Smooth muscle cell (in vitro differentiated cells): ENCODE measurements around the gene PTPN21. TPM values are rescaled to one million over a fixed set of nuclear protein-coding genes. Genes with fewer than 3 reads are reported as not detected.

ENCODE experiments used
- DNase-seq: peaks from one replicate; lab custom pipeline; 2025; ENCODE audit not compliant: unreplicated experiment; lab: John Stamatoyannopoulos, UW
- H2AFZ ChIP-seq: fragments of 200-600 bp; sonication (generic); 2 replicates; pipeline ENCODE4 v1.6.0; 2016; ENCODE audit warnings: antibody characterized with exemption, low read depth, mild to moderate bottlenecking
- H3F3A ChIP-seq: fragments of 200-600 bp; sonication (generic); 2 replicates; pipeline ENCODE4 v1.6.0; 2017; ENCODE audit warnings: antibody characterized with exemption, low read depth
- H3K27ac ChIP-seq: fragments of 200-600 bp; sonication (generic); 2 replicates; pipeline ENCODE4 v1.5.1; 2016; ENCODE audit warnings: low read depth, mild to moderate bottlenecking
- H3K27me3 ChIP-seq: fragments of 200-600 bp; sonication (generic); 2 replicates; pipeline ENCODE4 v1.6.1; 2016; ENCODE audit warnings: low read depth, mild to moderate bottlenecking
- H3K36me3 ChIP-seq: fragments of 200-600 bp; sonication (generic); 2 replicates; pipeline ENCODE4 v1.5.1; 2016; ENCODE audit warnings: low read depth
- H3K4me1 ChIP-seq: fragments of 200-600 bp; sonication (generic); 2 replicates; pipeline ENCODE4 v1.5.1; 2016; ENCODE audit warnings: low read depth
- H3K4me2 ChIP-seq: fragments of 200-600 bp; sonication (generic); 2 replicates; pipeline ENCODE4 v1.6.0; 2016; ENCODE audit warnings: mild to moderate bottlenecking
- H3K4me3 ChIP-seq: fragments of 200-600 bp; sonication (generic); 2 replicates; pipeline ENCODE4 v1.5.1; 2016; ENCODE audit warnings: mild to moderate bottlenecking
- H3K79me2 ChIP-seq: fragments of 200-600 bp; sonication (generic); 2 replicates; pipeline ENCODE4 v1.6.0; 2016; ENCODE audit warnings: low read depth, mild to moderate bottlenecking
- H3K9ac ChIP-seq: fragments of 200-600 bp; sonication (generic); 2 replicates; pipeline ENCODE4 v1.6.0; 2016; ENCODE audit warnings: low read depth
- H3K9me3 ChIP-seq: fragments of 200-600 bp; sonication (generic); replicated peaks from 2 replicates; pipeline ENCODE4 v1.5.1; 2016; ENCODE audit warnings: low read depth
- H4K20me1 ChIP-seq: fragments of 200-600 bp; sonication (generic); 2 replicates; pipeline ENCODE4 v1.6.0; 2016; ENCODE audit warnings: low read depth
- CTCF ChIP-seq: fragments of 200-600 bp; sonication (generic); IDR thresholded peaks from 2 replicates; pipeline ENCODE4 v1.5.1; 2017; ENCODE audit warnings: borderline replicate concordance, mild to moderate bottlenecking, antibody characterized with exemption; ENCODE audit not compliant: insufficient read depth, poor library complexity, severe bottlenecking
- WGBS: methylation state at CpG from one replicate; pipeline ENCODE4 v1.1.7; 2016; ENCODE audit warnings: low lambda C conversion rate; 5-methylcytosine and 5-hydroxymethylcytosine counted together
- polyA plus RNA-seq: library from polyadenylated mRNA; unstranded; fragments of >200 nt; fragmentation: Nextera tagmentation; extraction: Ambion mirVana; gene quantifications from 2 replicates; pipeline ENCODE4 v1.2.1, GENCODE V29; 2016
- total RNA-seq: library from RNA; depleted of rRNA; stranded (reverse); fragments of >200 nt; gene quantifications from 2 replicates; pipeline ENCODE4 v1.2.3, GENCODE V29; 2014

Gene PTPN21
- total and polyA plus RNA-seq, 2 experiments from 2014 or later: 8.1 to 12.2 TPM

DNA sequence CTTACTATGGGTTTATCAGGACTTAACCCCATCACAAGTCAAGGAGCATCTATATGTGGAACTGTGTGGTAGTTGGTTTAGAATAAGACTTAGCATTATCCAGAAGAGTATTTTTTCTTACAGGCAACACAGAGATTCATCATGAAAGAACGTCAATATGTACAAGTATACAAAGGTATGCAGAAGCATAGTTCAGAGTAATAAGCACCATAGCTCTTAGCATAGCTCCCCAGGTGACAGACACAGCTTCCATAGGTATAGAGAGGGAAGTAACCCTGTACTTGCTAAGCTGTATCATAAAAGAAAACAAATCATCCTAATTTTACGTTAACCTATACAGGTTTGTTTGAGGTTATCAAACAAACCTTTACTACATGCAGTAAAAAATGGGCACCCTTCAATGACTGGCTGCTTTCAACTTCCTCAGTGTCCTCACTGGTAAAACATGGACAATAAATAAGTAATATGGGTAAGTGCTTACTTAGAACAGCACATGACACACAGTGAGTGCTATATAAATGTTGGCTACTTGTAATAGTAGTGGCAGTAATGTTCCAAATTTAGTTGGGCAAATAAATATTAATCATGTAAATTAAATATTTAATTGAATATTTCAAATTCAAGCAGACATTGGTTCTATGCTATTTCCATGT, 50.9 kb downstream of the PTPN21 start:
- no peak overlapping the region for H3K4me3 ChIP-seq
- TF ChIP-seq CTCF: no peak
- DNase-seq: no peak
- H3K27ac ChIP-seq: no peak overlapping the region
- H3K36me3 ChIP-seq: peaks cover 15% of the 10 kb centered on the region
- no peaks in the 10 kb centered on the region for H4K20me1 ChIP-seq
- WGBS: 96% methylated on average over 2 of the region's 2 CpGs
- H3K27me3 ChIP-seq: no peaks in the 10 kb centered on the region
- no peak overlapping the region for H3K9ac ChIP-seq
- no peaks in the 10 kb centered on the region for H3K79me2 ChIP-seq
- H3K4me1 ChIP-seq: no peaks in the 10 kb centered on the region
- no peak overlapping the region for H2AFZ ChIP-seq
- H3F3A ChIP-seq: no peaks in the 10 kb centered on the region
- H3K9me3 ChIP-seq: no peaks in the 10 kb centered on the region
- no peak overlapping the region for H3K4me2 ChIP-seq

GRCh38 chr14:88502740-88503139, 52.1 kb downstream of the PTPN21 start:
- H3K79me2 ChIP-seq: no peaks in the 10 kb centered on the region
- no peaks in the 10 kb centered on the region for H3F3A ChIP-seq
- no peak for TF ChIP-seq CTCF
- H2AFZ ChIP-seq: no peak overlapping the region
- no peaks in the 10 kb centered on the region for H3K27me3 ChIP-seq
- H3K36me3 ChIP-seq: peaks cover 15% of the 10 kb centered on the region
- WGBS: 97% methylated on average over 4 of the region's 4 CpGs
- no peak overlapping the region for H3K4me2 ChIP-seq
- H3K9ac ChIP-seq: no peak overlapping the region
- no peaks in the 10 kb centered on the region for H3K4me1 ChIP-seq
- no peaks in the 10 kb centered on the region for H4K20me1 ChIP-seq
- H3K9me3 ChIP-seq: no peaks in the 10 kb centered on the region
- no peak overlapping the region for H3K27ac ChIP-seq
- DNase-seq: no peak
- no peak overlapping the region for H3K4me3 ChIP-seq

DNA sequence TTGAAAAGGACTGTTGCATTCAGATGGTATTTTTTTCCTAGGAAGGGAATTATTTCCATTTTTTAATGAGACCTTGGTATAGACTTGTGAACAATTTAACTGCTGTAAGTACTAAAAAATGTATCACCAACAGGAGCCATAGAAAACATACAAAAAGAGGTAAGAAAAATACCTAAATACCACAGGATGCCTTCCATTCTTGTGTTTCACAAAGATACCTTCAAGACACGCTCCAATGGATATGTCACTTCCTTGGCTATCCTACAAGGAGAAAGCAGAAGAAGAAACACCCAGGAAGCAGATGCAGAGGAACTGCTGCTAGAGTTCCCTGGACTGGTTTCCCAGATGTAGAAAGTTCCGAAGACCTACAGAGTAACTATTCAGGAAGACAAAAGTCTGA, 54.2 kb downstream of the PTPN21 start:
- H4K20me1 ChIP-seq: no peaks in the 10 kb centered on the region
- H3K36me3 ChIP-seq: peaks cover 28% of the 10 kb centered on the region
- H3F3A ChIP-seq: no peaks in the 10 kb centered on the region
- H3K9me3 ChIP-seq: no peaks in the 10 kb centered on the region
- no peak overlapping the region for H3K4me2 ChIP-seq
- no peak overlapping the region for H2AFZ ChIP-seq
- no peaks in the 10 kb centered on the region for H3K27me3 ChIP-seq
- H3K4me3 ChIP-seq: no peak overlapping the region
- no peak for DNase-seq
- H3K79me2 ChIP-seq: no peaks in the 10 kb centered on the region
- no peak overlapping the region for H3K9ac ChIP-seq
- H3K4me1 ChIP-seq: no peaks in the 10 kb centered on the region
- H3K27ac ChIP-seq: no peak overlapping the region
- TF ChIP-seq CTCF: no peak
- 100% methylated on average over 2 of the region's 2 CpGs for WGBS

DNA sequence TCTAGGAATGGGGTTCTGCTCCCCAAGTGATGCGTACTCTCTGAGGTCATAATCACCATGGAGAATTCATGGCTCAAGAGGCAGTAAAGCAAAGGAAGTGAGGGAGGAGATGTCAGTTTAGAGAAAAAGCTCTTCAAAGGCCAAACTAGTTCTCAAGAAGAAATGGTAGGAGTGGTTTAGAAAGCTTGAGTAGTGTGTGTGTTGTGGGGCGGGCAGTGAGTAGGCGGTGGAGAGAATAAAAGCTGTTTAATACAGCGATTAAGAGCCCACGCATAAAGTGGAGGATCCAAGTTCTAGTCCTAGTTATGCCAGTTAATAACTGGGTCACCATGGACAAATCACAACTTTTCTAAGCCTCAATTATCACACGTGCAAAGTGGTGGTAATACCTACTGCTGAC, 55.6 kb downstream of the PTPN21 start:
- no peaks in the 10 kb centered on the region for H3K79me2 ChIP-seq
- 98% methylated on average over 6 of the region's 6 CpGs for WGBS

More for the DNA sequence above, 55.6 kb downstream of the PTPN21 start:
- no peak for DNase-seq
- H2AFZ ChIP-seq: no peak overlapping the region
- H3K36me3 ChIP-seq: peaks cover 29% of the 10 kb centered on the region
- H3K4me2 ChIP-seq: no peak overlapping the region
- H3K27ac ChIP-seq: no peak overlapping the region
- no peaks in the 10 kb centered on the region for H3K4me1 ChIP-seq
- no peaks in the 10 kb centered on the region for H3K9me3 ChIP-seq
- H3F3A ChIP-seq: no peaks in the 10 kb centered on the region
- no peak overlapping the region for H3K9ac ChIP-seq
- no peak overlapping the region for H3K4me3 ChIP-seq
- TF ChIP-seq CTCF: no peak
- H4K20me1 ChIP-seq: no peaks in the 10 kb centered on the region
- H3K27me3 ChIP-seq: no peaks in the 10 kb centered on the region
